HG02678 (cell line): ENCODE data around the gene ADARB1.

Experiments
- ATAC-seq: cut with Tn5 transposase; IDR thresholded peaks from one replicate; pipeline ENCODE4 v1.9.1; 2021; ENCODE audit warnings: mild to moderate bottlenecking, moderate library complexity; ENCODE audit not compliant: unreplicated experiment

ADARB1 gene

GRCh38 chr21:45220714-45221490 lies 146.5 kb downstream of the ADARB1 start:
- ATAC-seq: no peak

DNA sequence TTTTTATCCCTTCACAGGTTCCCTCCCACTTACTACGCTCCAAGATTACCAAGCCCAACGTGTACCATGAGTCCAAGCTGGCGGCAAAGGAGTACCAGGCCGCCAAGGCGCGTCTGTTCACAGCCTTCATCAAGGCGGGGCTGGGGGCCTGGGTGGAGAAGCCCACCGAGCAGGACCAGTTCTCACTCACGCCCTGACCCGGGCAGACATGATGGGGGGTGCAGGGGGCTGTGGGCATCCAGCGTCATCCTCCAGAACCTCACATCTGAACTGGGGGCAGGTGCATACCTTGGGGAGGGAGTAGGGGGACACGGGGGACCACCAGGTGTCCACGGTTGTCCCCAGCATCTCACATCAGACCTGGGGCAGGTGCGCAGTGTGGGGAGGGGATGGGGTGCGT lies 147.6 kb downstream of the ADARB1 start:
- ATAC-seq: no peak

DNA sequence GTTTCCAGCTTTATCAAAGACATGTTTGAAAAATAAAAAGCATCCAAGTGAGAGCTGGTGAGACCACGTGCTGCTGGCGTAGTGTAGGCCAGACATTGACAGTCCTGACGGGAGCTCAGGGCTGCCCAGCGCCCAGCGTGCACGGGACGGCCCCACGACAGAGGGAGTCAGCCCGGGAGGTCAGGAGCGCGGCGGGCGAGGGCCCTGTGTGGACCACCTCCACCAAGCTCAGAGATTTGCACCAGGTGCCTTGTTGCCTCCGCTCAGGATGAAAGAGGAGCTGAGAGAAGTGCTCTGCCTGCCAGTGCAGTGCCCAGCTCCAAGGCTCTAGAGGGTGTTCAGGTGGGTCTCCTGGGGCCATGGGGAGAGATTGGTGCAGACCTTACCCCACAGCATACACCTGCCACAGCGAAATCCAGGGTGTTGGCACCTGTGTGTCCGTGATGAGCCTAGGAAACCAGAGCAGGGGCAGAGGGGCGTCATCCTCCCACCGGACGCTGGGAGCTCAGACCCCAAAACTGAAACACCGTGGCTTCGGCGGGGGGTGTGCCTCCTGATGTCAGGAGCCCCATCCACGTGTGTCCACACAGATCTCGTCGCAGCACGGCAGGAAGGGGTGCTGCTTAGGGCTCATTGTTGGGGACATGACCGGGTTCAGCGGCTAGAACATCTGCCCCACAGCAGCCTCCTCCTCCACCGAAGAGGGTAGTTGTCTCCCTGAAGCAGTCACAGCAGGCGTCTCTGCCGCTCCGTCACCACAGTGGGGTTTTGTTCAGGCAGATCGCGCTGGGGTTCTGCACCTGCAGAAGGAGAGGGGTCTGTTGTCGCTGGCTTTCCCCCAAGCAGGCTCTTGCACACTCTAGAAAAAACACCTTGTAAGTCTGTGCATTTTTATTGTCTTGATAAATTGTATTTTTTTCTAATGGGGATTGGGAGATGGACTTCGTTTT lies 149.1 kb downstream of the ADARB1 start:
- ATAC-seq: no peak

GRCh38 chr21:45224189-45224938 lies 150.0 kb downstream of the ADARB1 start:
- ATAC-seq: no peak

DNA sequence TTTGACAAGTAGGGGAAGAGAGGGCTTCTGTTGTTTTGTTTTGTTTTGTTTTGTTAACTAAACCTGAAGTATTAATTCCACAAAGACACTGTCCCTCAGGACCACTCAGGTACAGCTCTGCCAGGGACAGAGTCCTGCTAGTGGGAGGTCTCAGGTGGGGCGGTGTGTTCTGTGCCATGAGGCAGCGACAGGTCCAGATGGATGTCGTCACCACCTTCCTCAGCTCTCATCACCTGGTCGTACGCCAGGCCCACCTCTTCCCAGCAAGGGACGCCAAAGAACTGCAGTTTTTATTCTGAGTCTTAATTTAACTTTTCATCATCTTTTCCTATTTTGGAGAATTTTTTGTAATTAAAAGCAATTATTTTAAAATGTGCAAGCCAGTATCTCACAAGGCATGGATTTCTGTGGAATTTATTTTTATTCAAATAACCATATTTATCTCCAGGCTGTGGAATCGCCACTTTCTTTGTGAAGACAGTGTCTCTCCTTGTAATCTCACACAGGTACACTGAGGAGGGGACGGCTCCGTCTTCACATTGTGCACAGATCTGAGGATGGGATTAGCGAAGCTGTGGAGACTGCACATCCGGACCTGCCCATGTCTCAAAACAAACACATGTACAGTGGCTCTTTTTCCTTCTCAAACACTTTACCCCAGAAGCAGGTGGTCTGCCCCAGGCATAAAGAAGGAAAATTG lies 150.8 kb downstream of the ADARB1 start:
- no peak for ATAC-seq

DNA sequence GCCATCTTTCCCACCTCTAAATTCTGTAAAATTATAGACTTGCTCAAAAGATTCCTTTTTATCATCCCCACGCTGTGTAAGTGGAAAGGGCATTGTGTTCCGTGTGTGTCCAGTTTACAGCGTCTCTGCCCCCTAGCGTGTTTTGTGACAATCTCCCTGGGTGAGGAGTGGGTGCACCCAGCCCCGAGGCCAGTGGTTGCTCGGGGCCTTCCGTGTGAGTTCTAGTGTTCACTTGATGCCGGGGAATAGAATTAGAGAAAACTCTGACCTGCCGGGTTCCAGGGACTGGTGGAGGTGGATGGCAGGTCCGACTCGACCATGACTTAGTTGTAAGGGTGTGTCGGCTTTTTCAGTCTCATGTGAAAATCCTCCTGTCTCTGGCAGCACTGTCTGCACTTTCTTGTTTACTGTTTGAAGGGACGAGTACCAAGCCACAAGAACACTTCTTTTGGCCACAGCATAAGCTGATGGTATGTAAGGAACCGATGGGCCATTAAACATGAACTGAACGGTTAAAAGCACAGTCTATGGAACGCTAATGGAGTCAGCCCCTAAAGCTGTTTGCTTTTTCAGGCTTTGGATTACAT lies 151.5 kb downstream of the ADARB1 start:
- no peak for ATAC-seq

- ATAC-seq: no peak
Measured at GRCh38 chr21:45226540-45227326, 152.4 kb downstream of the ADARB1 start.

- ATAC-seq: no peak
Measured at GRCh38 chr21:45227735-45228134, 153.4 kb downstream of the ADARB1 start.

DNA sequence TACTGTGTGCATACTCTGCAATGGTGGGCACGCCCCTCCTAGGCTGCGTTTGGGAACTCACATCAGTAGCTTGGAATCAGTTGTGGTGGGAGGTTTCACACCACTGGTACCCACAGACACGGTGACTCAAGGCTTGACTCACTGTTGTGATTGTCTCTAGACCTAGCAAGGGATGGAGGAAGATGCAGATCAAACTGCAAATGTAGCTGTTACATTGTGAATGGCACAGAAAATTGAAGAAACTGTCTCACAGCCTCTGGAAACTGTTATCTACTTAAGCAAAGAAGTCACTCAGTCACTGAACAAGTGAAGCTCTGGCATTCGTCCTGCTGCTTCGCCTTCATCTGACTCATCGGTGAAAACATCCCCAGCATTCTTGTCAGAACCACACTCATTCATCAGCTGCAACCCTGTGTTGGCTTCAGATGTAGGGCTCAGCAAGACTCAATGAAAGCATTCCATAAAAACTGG lies 153.8 kb downstream of the ADARB1 start:
- ATAC-seq: no peak

- no peak for ATAC-seq
Measured at GRCh38 chr21:45228656-45229240, 154.4 kb downstream of the ADARB1 start.

DNA sequence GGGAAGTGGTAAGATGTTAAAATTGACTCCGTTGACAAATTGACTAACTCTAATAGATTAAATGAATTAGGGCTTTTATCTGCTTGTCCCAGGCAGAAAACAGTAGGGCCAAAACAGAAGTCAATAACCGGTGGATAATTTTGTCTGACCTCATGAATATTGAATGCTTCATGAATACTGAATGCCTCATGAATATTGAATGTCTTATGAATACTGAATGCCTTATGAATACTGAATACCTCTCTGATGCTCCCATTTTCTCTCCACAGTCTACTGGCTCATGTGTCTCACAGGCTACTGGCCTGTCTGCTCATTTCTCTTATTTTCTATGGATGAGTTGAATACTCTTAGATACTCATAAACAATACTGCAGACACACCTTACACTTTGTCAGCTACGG lies 157.3 kb downstream of the ADARB1 start:
- no peak for ATAC-seq

GRCh38 chr21:45234127-45234526 lies 159.7 kb downstream of the ADARB1 start:
- no peak for ATAC-seq

DNA sequence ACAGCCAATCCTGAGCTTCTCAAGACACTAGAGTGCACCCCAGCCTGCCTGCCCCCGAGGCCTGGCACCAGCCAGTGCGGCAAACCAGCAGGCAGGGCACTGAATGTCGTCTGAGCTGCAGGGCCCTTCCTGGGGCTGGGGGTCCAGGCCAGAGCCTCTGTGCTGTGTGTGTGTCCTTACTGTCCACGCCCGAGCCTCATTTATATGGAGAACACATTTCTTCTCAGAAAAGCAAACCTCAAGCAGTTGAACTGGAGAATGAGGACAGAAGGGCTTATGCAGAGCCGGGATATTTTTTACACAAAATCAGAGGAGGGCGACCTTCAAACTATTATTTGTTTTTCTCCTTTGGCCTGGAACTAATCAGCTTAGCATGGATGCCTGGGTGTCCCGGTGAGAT lies 160.6 kb downstream of the ADARB1 start:
- ATAC-seq: no peak

GRCh38 chr21:45235488-45235887 lies 161.1 kb downstream of the ADARB1 start:
- ATAC-seq: no peak

GRCh38 chr21:45236481-45236880 lies 162.1 kb downstream of the ADARB1 start:
- ATAC-seq: no peak

DNA sequence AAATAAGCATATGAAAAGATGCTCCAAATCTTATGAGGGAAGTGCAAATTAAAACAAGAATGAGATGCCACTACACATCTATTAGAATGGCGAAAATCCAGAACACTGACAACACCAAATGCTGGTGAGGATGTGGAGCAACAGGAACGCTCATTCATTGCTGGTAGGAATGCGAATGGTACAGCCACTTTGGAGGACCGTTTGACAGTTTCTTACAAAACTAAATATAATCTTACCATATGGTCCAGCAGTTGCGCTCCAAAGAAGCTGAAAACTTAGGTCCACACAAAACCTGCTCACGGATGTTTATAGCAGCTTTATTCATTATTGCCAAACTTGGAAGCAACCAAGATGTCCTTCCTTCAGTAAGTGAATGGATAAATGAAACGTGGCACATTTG lies 163.0 kb downstream of the ADARB1 start:
- ATAC-seq: no peak

- ATAC-seq: no peak
Measured at GRCh38 chr21:45241357-45241756, 167.0 kb downstream of the ADARB1 start.

DNA sequence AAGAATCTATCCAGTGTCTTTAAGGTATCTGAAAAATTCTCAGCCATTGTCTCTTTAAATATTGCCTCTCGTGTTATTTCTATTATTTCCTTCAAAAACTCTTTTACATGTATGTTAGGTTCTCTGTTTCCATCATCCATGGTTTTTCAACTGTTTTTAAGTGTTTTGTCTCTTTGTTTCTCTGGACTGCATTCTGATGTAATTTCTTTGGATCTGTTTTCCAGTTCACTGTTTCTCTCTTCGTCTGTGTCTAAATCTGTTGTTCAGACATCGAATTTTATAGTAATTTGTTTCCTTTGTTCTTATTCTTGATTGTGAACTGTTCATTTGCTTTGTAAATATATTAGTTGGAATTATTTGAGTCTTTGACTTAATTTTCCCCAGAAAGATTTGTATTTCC lies 169.2 kb downstream of the ADARB1 start:
- no peak for ATAC-seq

- ATAC-seq: no peak
Measured at GRCh38 chr21:45244799-45245340, 170.5 kb downstream of the ADARB1 start.
